Kidney glomerular epithelial cell (primary cell): Measurements from ENCODE around the gene GSTP1.

Source experiments
- DNase-seq: peaks from one replicate; lab custom pipeline; 2025; lab: John Stamatoyannopoulos, UW

GSTP1 gene

DNA sequence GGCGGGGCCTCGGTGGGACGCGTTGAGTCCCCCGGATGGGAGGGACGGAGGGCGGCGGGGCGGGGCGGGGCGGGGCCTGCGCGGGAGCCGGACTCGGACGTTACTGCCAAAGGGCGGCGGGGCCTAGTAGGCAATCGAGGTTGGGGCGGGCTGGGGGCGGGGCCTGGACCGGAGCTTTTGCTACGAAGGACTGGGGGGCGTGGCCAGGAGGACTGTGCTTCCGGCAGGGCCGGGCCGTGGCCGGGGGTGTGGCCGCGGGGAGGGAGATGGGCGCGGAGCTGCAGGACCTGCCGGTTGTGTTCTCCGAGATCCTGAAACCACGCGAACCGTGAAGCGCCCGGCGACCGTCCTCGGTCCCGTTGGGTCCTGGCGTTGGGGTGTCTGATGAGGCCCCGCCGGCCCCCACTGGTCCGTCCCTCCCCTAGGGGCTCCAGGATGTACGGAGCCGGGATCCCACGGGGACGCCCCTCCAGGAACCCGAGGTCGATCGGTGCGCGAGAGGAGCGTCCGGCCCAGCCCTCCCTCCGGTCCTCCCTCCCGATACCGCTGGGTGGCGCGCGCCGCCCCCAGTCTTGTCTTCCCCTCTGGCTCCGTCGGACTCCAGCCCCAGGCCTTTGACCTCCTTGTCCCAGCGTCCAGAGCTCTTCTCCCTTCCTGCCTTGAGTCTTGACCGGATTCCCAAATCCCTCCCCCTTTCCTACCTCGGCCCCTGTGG lies 46.8 kb downstream of the GSTP1 start:
- DNase-seq, result peak; percentile 95

DNA sequence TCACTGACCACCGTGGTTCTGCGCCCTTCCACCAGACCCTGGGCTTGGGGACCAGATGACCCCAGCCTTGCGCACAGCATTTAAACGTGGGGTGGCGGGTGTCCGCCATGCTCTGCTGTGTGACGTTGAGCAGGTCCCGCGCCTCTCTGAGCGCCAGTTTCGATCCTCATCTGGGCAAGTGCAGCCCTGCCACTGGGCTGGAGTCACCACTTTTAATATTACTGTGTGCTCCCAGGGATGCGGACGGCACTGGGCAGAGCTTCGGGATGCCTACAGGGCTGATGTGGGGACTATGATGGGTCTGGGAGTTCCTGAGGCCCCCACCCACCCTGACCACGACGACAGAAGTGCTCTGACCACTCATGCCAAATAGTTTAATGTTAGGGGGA lies 47.3 kb downstream of the GSTP1 start:
- DNase-seq, result no peak

DNA sequence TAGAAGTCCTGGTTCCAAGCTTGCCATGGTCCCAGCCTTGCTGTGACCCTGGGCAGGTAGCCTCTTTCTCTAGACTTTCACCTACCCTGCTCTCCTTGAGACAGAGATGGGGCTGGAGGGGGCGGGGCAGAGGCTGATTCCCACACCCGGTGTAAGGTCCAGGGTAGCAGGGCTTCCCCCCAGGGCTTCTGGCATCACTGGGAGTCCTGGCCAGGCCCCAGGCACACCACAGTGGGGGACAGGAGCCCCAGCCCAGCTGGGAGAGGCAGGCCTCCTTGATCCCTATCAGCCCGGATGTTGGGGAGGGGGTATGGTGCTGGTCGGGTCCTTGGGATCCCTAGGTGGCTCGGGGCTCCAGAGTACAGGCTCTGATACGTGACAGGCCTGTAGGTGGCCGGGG lies 47.8 kb downstream of the GSTP1 start:
- DNase-seq, result no peak

DNA sequence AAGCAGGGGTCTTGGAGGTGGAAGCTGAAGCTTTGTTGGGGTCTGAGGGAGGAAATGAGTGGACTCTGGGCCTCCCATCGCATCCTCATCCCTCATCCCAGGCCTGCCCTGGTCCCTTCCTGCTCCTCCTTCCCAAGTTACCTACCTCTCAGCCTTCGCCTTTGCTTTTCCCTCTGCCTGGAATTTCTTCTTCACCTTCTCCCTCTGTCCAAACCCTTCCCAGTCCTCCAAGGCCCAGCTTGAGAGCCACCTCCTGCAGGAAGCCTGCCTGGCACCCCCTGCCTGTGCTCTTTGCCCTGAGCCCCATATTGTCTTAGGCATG lies 48.2 kb downstream of the GSTP1 start:
- DNase-seq, result no peak

DNA sequence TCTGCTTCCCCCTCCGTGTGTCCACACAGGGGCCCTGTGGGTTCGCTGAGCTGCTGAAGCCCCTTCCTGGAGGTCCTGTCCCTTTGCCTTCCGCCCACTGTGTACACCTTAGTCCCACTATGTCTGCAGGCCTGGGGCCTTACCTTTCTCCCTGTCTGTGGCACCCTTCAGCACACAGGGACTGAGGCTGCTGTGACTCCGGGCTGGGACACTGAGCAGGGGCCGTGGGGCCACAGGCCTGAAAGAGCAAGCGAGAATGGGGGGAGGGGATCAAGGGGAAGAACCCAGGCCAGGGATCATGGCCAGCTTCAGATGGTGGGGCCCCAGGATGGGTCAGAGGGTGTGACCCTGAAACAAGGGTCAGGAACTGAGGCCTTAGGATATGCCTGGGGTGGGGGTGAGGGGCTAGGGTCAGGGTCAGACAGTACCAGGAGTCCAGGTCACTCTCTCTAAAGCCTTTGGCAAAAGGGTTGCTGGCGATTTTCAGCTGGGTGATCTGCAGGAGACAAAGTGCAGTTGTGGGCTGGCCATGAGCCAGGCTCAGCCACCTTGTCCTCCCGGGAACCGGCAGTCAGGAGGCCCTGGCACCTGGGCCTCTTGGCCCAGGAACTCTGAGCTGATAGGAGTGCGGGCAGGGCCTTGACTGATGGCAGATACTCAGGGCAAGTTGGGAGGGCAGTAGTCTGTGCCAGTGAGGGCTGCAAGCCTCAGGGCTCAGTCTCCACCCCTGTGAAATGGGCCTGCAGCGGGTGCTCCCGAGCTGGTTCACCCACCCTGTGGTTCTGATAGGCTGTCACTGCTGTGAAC lies 48.8 kb downstream of the GSTP1 start:
- DNase-seq, result no peak

DNA sequence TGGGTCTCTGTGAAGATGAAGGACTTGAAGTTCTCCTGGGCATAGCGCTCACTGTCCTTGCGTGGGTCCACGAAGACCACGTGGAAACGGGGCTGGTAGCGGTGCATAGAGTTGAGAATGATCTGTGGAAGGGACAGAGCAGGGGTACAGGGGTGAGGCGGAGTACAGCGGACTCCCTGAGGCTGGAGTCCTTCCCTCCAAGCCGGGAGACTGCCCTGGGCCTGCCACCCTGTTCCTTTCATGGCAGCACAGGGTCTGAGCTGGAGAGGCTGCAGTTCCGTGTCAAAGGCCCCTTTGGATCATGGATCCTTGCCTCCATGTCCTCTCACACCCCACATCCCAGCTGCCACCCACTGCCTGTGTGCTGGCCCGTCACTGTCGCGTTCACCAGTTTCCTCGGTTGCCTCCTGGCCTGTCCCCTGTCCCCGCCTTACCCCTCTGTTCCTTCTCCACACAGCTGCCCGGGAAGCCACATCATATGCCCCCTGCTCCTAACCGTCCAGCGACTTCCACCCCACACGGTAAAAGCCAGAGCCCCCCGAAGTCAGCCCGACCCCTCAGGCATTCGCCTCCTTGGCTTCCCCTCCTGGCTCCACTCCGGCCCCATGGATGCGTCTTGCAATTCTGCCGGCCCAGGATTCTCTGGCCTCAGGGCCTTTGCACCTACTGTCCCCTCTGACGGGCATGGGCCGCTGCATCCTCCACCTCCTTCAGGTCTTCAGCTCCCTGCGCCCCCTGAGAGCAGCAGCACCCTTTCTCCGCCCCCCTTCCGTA lies 49.6 kb downstream of the GSTP1 start:
- no peak for DNase-seq

DNA sequence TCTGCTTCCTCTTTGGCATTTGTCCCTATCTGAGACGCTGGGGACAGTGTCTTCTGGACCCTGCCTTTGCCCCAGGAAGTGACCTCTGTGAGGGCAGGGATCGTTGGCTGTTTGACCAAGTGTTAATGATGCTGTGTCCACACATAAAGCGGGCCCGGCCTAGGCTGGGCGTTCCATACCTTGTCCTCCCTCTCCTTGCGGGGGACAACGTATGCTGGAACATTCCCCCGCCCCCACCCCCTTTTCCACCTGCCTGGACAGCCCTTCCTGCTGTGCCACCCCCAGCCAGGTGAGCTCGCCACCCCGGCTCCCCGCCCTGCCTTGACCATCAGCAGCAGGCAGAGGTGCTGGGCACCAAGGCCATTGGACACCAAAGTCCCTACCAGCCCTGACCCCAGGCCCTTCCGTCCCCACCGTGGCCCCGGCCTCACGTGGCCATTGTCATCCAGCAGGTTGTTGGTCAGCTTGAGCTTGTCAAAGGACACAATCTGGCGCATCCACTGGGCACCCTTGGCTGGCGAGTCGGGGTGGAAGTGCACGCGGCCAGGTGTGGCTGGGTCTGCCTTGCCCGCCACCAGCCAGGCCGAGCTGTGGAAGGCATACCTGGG lies 50.2 kb downstream of the GSTP1 start:
- DNase-seq, result no peak

DNA sequence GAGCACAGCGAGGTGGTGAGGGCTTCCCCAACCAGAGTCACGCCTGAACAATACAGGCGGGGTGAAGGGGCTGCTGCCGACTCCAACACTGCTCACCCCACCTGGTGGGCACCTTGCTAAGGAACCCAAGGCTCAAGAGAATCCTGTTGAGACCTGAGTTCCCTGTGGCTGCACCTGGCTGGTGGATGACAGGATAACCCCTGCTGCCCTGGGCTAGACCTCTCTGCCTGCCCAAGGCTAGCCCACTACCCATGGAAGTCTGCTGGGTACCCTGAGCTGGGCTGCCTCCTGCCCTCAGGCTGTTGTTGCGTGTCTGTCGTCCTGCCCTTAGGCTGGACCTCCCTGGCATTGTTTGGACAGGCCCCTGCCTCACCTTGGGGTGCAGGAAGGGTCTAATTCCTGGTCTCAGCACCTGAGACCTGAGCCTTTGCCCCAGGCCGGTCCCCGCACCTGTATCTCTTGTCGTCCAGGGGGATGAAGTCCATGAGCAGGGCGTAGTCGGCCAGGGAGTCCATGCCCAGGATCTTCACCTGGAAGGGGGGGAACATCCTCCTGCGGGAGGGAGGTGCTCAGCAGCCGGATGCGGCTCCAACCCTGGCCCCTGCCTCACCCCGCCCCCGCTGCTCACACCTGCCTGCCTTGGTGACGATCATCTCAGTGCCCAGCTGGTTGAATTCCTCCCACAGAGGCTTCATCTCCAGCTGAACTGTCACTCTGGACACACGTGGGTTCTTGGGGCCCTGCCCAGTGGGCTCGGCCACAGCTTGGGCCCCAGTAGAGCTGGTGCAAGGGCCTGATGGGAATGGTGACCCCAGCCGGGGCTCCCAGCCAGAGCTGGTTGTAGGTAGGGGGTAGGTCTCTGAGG lies 51.0 kb downstream of the GSTP1 start:
- no peak for DNase-seq

DNA sequence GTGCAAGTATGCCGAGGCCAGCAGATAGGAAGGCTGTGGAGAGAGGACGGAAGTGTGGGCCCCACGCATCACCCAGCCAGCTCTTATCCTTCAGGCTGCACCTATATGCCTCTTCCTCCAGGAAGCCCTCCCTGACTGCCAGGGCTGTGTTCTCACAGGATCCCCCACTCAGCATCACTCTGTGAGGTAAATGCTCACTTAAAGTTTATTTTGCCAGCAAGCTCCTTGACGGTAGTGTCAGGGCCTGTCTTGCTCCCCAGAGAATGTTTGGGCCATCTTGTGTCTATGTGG lies 51.6 kb downstream of the GSTP1 start:
- DNase-seq, result no peak
